Vagina (tissue), 2 donors: ENCODE results near the gene RAPGEF5. TPM values are rescaled to one million over a fixed set of nuclear protein-coding genes. Genes with fewer than 3 reads are reported as not detected.

Source experiments
- DNase-seq, 2 donors: peaks; one replicate each; pipeline ENCODE4 v3.0.0-alpha.2; 2017; ENCODE audit errors: extremely low spot score in 2 of 2
- H3K27ac ChIP-seq: fragments of 200-600 bp; sonication (generic); one replicate; pipeline ENCODE4 v1.5.1; 2019
- H3K27me3 ChIP-seq: fragments of 200-600 bp; sonication (generic); one replicate; pipeline ENCODE4 v1.5.1; 2019
- H3K36me3 ChIP-seq, 2 donors: fragments of 200-600 bp; sonication (generic); one replicate each; pipeline ENCODE4 v1.5.1; 2017 to 2019
- H3K4me1 ChIP-seq: fragments of 200-600 bp; sonication (generic); one replicate; pipeline ENCODE4 v1.5.1; 2019
- H3K4me3 ChIP-seq, 2 donors: fragments of 200-600 bp; sonication (generic); 1 replicate in 1 of 2; 2 replicates in 1 of 2; pipeline ENCODE4 v1.5.1; 2016 to 2019
- H3K9me3 ChIP-seq: fragments of 200-600 bp; sonication (generic); one replicate; pipeline ENCODE4 v1.5.1; 2019
- CTCF ChIP-seq, 3 experiments: fragments of 450-650 bp in 2 of 3; fragments of 200-600 bp in 1 of 3; sonication (generic) in 1 of 3; IDR thresholded peaks; one replicate each; pipeline ENCODE4 v1.5.1; 2017 to 2019; ENCODE audit warnings: antibody characterized with exemption in 3 of 3, mild to moderate bottlenecking in 2 of 3, moderate library complexity in 2 of 3
- POLR2A ChIP-seq, 2 donors: fragments of 450-650 bp; IDR thresholded peaks; one replicate each; pipeline ENCODE4 v1.6.1; 2017; ENCODE audit warnings: antibody characterized with exemption in 2 of 2, mild to moderate bottlenecking in 2 of 2, moderate library complexity in 2 of 2
- POLR2AphosphoS5 ChIP-seq, 2 donors: sonication (generic); formaldehyde crosslinking; IDR thresholded peaks; one replicate each; pipeline ENCODE4 v1.9.0; 2017; ENCODE audit warnings: antibody characterized with exemption in 2 of 2, mild to moderate bottlenecking in 2 of 2, low read depth in 1 of 2; ENCODE audit not compliant: insufficient read depth in 1 of 2
- intact Hi-C: fragments of 100-400 bp; cut with DNase I; formaldehyde crosslinking; loops from one replicate; pipeline ENCODE4 v1.15.1; 2023
- total RNA-seq: library from RNA; depleted of rRNA; stranded (reverse); fragments of >200 nt; gene quantifications from one replicate; pipeline ENCODE4 v1.2.3, GENCODE V29; 2016

RAPGEF5 gene
- total RNA-seq, 1 donor from 2014 or later, result 68.0 TPM

- TF ChIP-seq POLR2AphosphoS5 (IDR thresholded peaks at IDR 0.05; ENCODE audit: insufficient read depth in 1 of 2, low read depth in 1 of 2) (peak in 1 of 2 donors; percentile 64), CTCF (IDR thresholded peaks at IDR 0.05) (no peak), POLR2A (IDR thresholded peaks at IDR 0.05) (no peak)
- no peak for DNase-seq
- intact Hi-C loops, result no loop called here
- Histone ChIP-seq H3K9me3 (no peaks in the 10 kb centered on the region), H3K36me3 (no peaks in the 10 kb centered on the region), H3K4me1 (peaks cover 41% of the 10 kb centered on the region), H3K4me3 (no peak overlapping the region), H3K27me3 (no peaks in the 10 kb centered on the region), H3K27ac (no peak overlapping the region)
Measured at GRCh38 chr7:22208799-22209198, 148.2 kb downstream of the RAPGEF5 start.

GRCh38 chr7:22207724-22208225 lies 149.2 kb downstream of the RAPGEF5 start:
- Histone ChIP-seq H3K9me3 (no peaks in the 10 kb centered on the region), H3K36me3 (no peaks in the 10 kb centered on the region), H3K27me3 (no peaks in the 10 kb centered on the region), H3K4me1 (peaks cover 40% of the 10 kb centered on the region), H3K4me3 (no peak overlapping the region), H3K27ac (no peak overlapping the region)
- intact Hi-C loops, result no loop called here
- DNase-seq, result no peak
- TF ChIP-seq CTCF (IDR thresholded peaks at IDR 0.05) (no peak), POLR2A (IDR thresholded peaks at IDR 0.05) (no peak), POLR2AphosphoS5 (IDR thresholded peaks at IDR 0.05; ENCODE audit: insufficient read depth in 1 of 2, low read depth in 1 of 2) (no peak)

GRCh38 chr7:22205631-22206030 lies 151.3 kb downstream of the RAPGEF5 start:
- intact Hi-C loops, result no loop called here
- no peaks in the 10 kb centered on the region for H3K27me3 ChIP-seq
- DNase-seq, result no peak
- H3K27ac ChIP-seq, result no peak overlapping the region
- H3K4me1 ChIP-seq, result peaks cover 34% of the 10 kb centered on the region
- TF ChIP-seq POLR2AphosphoS5 (IDR thresholded peaks at IDR 0.05; ENCODE audit: insufficient read depth in 1 of 2, low read depth in 1 of 2) (no peak), POLR2A (IDR thresholded peaks at IDR 0.05) (no peak), CTCF (IDR thresholded peaks at IDR 0.05) (no peak)
- no peaks in the 10 kb centered on the region for H3K36me3 ChIP-seq
- H3K4me3 ChIP-seq, result no peak overlapping the region
- H3K9me3 ChIP-seq, result no peaks in the 10 kb centered on the region

GRCh38 chr7:22204312-22204711 lies 152.6 kb downstream of the RAPGEF5 start:
- TF ChIP-seq CTCF (IDR thresholded peaks at IDR 0.05), result no peak
- TF ChIP-seq POLR2A (IDR thresholded peaks at IDR 0.05), result no peak
- no peak for TF ChIP-seq POLR2AphosphoS5 (IDR thresholded peaks at IDR 0.05; ENCODE audit: insufficient read depth in 1 of 2, low read depth in 1 of 2)
- Histone ChIP-seq H3K27ac (no peak overlapping the region), H3K9me3 (no peaks in the 10 kb centered on the region), H3K27me3 (no peaks in the 10 kb centered on the region), H3K36me3 (no peaks in the 10 kb centered on the region), H3K4me3 (no peak overlapping the region), H3K4me1 (peaks cover 24% of the 10 kb centered on the region)
- DNase-seq, result no peak
- intact Hi-C loops, result no loop called here

- intact Hi-C loops, result no loop called here
- Histone ChIP-seq H3K9me3 (no peaks in the 10 kb centered on the region), H3K27me3 (no peaks in the 10 kb centered on the region), H3K36me3 (no peaks in the 10 kb centered on the region), H3K27ac (no peak overlapping the region), H3K4me1 (peaks cover 15% of the 10 kb centered on the region), H3K4me3 (no peak overlapping the region)
- no peak for DNase-seq
- no peak for TF ChIP-seq POLR2AphosphoS5 (IDR thresholded peaks at IDR 0.05; ENCODE audit: insufficient read depth in 1 of 2, low read depth in 1 of 2)
- TF ChIP-seq POLR2A (IDR thresholded peaks at IDR 0.05), result no peak
- TF ChIP-seq CTCF (IDR thresholded peaks at IDR 0.05), result no peak
Measured at GRCh38 chr7:22202141-22202540, 154.8 kb downstream of the RAPGEF5 start.
